ENCODE measurements around the gene LAMB4.

LAMB4 gene

GRCh38 chr7:108142675-108143259 lies 12.6 kb upstream of the LAMB4 start:
- no peak for DNase-seq

- DNase-seq, result no peak
These were observed 12.0 kb upstream of the LAMB4 start for GRCh38 chr7:108142180-108142579.

- no peak for DNase-seq
These were observed 10.5 kb upstream of the LAMB4 start for GRCh38 chr7:108140671-108141070.

GRCh38 chr7:108138911-108139310 lies 8.8 kb upstream of the LAMB4 start:
- DNase-seq, result no peak

GRCh38 chr7:108137993-108138392 lies 7.8 kb upstream of the LAMB4 start:
- no peak for DNase-seq

- no peak for DNase-seq
These were observed 6.9 kb upstream of the LAMB4 start for GRCh38 chr7:108137040-108137439.

GRCh38 chr7:108136191-108136688 lies 6.1 kb upstream of the LAMB4 start:
- DNase-seq, result no peak

- no peak for DNase-seq
These were observed 5.5 kb upstream of the LAMB4 start for GRCh38 chr7:108135446-108136190.

- no peak for DNase-seq
These were observed 4.3 kb upstream of the LAMB4 start for GRCh38 chr7:108134486-108134885.

GRCh38 chr7:108132551-108133265 lies 2.5 kb upstream of the LAMB4 start:
- DNase-seq, result no peak

GRCh38 chr7:108129018-108129965 lies 869 bp downstream of the LAMB4 start:
- DNase-seq, result no peak

- DNase-seq, result no peak
These were observed 1.6 kb downstream of the LAMB4 start for GRCh38 chr7:108128514-108128913.

GRCh38 chr7:108127461-108127860 lies 2.7 kb downstream of the LAMB4 start:
- no peak for DNase-seq

GRCh38 chr7:108124820-108125219 lies 5.3 kb downstream of the LAMB4 start:
- DNase-seq, result no peak

- DNase-seq, result no peak
These were observed 8.0 kb downstream of the LAMB4 start for GRCh38 chr7:108122181-108122580.

GRCh38 chr7:108120933-108121332 lies 9.2 kb downstream of the LAMB4 start:
- no peak for DNase-seq

GRCh38 chr7:108120196-108120595 lies 10.0 kb downstream of the LAMB4 start:
- no peak for DNase-seq

GRCh38 chr7:108118959-108119358 lies 11.2 kb downstream of the LAMB4 start:
- DNase-seq, result no peak

GRCh38 chr7:108114117-108114841 lies 15.9 kb downstream of the LAMB4 start:
- no peak for DNase-seq

- no peak for DNase-seq
These were observed 17.5 kb downstream of the LAMB4 start for GRCh38 chr7:108112683-108113082.

GRCh38 chr7:108109221-108109908 lies 20.8 kb downstream of the LAMB4 start:
- DNase-seq, result no peak

Measured in activated T-cell treated with anti-CD3 and anti-CD28 coated beads, Interleukin-2, amount 50 U/mL, for 1 hour (primary cell).